GM12872 (cell line): Measurements from ENCODE around the gene PFKL.

Experiments
- CTCF ChIP-seq: IDR thresholded peaks from 3 replicates; pipeline ENCODE4 v1.5.1; 2011; ENCODE audit warnings: low read depth, mild to moderate bottlenecking, low read length, moderate library complexity; ENCODE audit not compliant: insufficient read depth

Gene PFKL

DNA sequence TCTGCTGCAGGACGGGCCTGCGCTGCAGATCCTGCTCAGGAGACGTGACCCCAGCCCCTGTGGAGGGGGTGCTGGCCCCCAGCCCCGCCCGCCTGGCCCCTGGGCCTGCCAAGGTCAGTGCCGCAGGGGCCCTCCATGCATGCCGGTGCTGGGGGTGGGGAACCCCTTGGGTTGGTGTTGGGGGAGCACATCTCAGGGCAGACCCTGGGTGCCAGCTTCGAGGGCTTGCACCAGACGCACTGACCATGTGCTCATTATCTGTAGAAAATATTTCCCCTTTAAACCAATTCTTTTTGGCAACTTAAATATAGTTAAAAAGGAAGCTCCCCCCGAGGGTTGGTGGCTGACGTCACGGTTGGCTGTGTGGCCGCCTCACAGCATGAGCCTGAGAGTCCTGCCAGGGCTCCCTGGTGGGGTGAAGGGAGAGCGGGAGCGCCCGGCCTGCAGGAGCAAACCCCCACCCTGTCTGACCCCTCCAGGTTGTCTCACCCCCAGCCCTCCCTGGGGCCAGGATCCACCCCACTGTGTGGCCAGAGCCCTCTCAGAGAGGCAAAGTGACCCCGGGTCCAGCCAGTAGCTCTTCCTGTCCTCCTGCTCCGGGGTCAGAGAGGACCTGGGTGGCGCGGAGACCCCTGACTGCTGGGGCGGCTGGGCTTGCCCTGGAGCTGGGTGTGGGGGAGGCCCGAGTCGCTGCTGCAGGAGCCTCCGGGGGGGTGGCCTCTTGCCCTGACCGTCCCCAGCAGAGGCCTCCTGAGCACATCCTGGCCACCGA is 5.3 kb upstream of the PFKL start:
- TF ChIP-seq CTCF: no peak

- TF ChIP-seq CTCF: no peak
Observed at GRCh38 chr21:44295163-44295573, 4.7 kb upstream of the PFKL start.

GRCh38 chr21:44295646-44296045 is 4.2 kb upstream of the PFKL start:
- no peak for TF ChIP-seq CTCF

DNA sequence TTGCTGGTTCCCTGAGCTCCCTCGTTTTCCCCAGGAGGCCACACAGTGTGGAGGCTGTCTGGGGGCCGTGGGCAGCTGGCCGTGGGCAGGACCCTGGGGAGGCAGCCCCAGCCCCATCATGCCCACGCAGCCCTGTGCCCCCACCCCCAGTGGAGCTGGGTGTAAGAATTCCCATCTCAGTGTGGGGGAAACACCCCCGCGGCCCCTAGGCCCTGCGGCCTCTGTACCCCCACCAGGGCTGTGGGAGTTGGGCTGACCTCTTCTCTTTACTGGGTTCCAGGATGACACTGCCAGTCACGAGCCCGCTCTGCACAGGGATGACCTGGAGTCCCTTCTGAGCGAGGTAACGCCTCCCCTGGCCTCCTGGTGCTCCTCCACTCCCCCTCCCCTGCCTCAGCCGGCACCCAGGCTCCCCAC is 3.7 kb upstream of the PFKL start:
- no peak for TF ChIP-seq CTCF

DNA sequence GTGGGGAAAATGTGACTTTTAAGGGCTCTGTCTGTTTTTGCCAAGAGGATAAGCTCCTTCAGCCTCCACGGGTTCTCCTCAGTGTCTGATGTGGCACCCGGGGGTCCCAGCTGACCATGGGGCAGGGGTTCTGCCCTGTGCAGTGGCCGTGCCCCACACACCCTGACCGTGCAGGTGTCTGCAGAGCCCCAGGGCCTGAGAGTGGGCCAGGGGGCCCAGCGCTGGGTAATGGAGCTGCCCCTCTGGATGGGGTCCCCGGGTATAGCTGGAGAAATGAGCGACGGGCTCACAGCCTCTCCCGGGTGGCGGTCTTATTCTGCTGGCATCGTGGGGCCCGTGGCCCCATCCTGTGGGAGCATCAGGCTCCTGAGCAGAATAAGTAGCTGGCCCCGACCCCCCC is 2.9 kb upstream of the PFKL start:
- TF ChIP-seq CTCF: no peak

GRCh38 chr21:44297525-44298290 is 2.1 kb upstream of the PFKL start:
- TF ChIP-seq CTCF: peak; percentile 88

DNA sequence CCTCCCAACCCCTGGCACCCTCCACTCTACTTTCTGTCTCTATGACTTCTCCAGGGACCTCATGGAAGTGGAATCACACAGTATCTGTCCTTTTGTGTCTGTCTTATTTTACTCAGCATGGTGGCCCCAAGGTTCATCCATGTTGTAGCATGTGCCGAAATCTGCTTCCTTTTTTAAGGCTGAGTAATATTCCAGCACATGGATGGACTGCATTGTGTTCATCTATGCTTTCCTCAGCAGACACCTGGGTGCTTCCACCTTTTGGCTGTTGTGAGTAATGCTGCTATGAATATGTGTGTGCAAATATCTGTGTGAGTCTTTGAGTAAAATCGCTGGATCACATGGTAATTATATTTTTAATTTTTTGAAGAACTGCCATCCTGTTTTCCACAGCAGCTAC is 1.6 kb upstream of the PFKL start:
- peak; percentile 40; the same call in 2 of the 3 replicates for TF ChIP-seq CTCF
